IMR-90 (cell line): ENCODE data around the gene LIPM. TPM values are rescaled to one million over a fixed set of nuclear protein-coding genes. Genes with fewer than 3 reads are reported as not detected.
A peak's percentile ranks its signal among the peaks of the same experiment; 100 is the strongest.

Experiments used
- ATAC-seq: fragments of 200-7000 bp; cut with Tn5 transposase; 2 replicates; pipeline ENCODE4 v1.9.1; 2020; ENCODE audit warnings: low read depth, mild to moderate bottlenecking, moderate library complexity
- BruUV-seq: library from RNA; stranded (reverse); fragments of 400-500 nt; replicated peaks from 2 replicates; lab custom pipeline; 2021; lab: Mats Ljungman, UMichigan
- CTCF ChIA-PET: fragments of 300-600 bp; formaldehyde crosslinking; extraction: SDS; loops from one replicate; lab custom pipeline; 2021; ENCODE audit warnings: antibody characterized with exemption; lab: Yijun Ruan, JAX
- POLR2A ChIA-PET: fragments of 300-600 bp; sonication (Branson Sonifier 250); formaldehyde crosslinking; loops from one replicate; lab custom pipeline; 2022; ENCODE audit warnings: antibody characterized with exemption; ENCODE audit not compliant: unreplicated experiment; lab: Charles Lee
- DNase-seq: peaks from one replicate; pipeline ENCODE4 v3.0.0; 2013
- H2AFZ ChIP-seq: replicated peaks from 2 replicates; pipeline ENCODE3; 2013; ENCODE audit warnings: low read length, mild to moderate bottlenecking; ENCODE audit not compliant: poor library complexity
- H2AK5ac ChIP-seq: 2 replicates; pipeline ENCODE4 v1.6.1; 2013; ENCODE audit warnings: low read depth, low read length, inconsistent platforms
- H2AK9ac ChIP-seq: replicated peaks from 2 replicates; pipeline ENCODE3; 2013; ENCODE audit warnings: mild to moderate bottlenecking, low read depth, low read length, moderate library complexity; ENCODE audit not compliant: poor library complexity
- H2BK120ac ChIP-seq: 2 replicates; pipeline ENCODE4 v1.6.1; 2013; ENCODE audit warnings: low read depth, low read length, inconsistent platforms
- H2BK15ac ChIP-seq: 3 replicates; pipeline ENCODE4 v1.6.1; 2013; ENCODE audit warnings: low read depth, low read length, inconsistent platforms
- H2BK20ac ChIP-seq: 2 replicates; pipeline ENCODE4 v1.6.1; 2013; ENCODE audit warnings: low read depth, mild to moderate bottlenecking, inconsistent platforms, low read length, moderate library complexity
- H2BK5ac ChIP-seq: 2 replicates; pipeline ENCODE4 v1.6.1; 2013; ENCODE audit warnings: mild to moderate bottlenecking, low read depth, low read length, inconsistent platforms; ENCODE audit not compliant: poor library complexity, severe bottlenecking
- H3K14ac ChIP-seq: replicated peaks from 2 replicates; pipeline ENCODE4 v1.6.1; 2013; ENCODE audit warnings: low read depth, low read length, inconsistent platforms
- H3K18ac ChIP-seq: 2 replicates; pipeline ENCODE4 v1.6.1; 2013; ENCODE audit warnings: low read depth, low read length, control low read depth
- H3K23ac ChIP-seq: 2 replicates; pipeline ENCODE4 v1.6.1; 2013; ENCODE audit warnings: low read depth, low read length, inconsistent platforms
- H3K27ac ChIP-seq: 2 replicates; pipeline ENCODE4 v1.5.1; 2013; ENCODE audit warnings: mild to moderate bottlenecking, control low read depth, low read length; ENCODE audit not compliant: insufficient read depth
- H3K27me3 ChIP-seq: 2 replicates; pipeline ENCODE4 v1.6.1; 2013; ENCODE audit warnings: low read length; ENCODE audit not compliant: control insufficient read depth, insufficient read depth
- H3K36me3 ChIP-seq: 2 replicates; pipeline ENCODE4 v1.6.1; 2013; ENCODE audit warnings: low read length, mixed read lengths; ENCODE audit not compliant: control insufficient read depth, insufficient read depth
- H3K4ac ChIP-seq: 2 replicates; pipeline ENCODE4 v1.6.1; 2013; ENCODE audit warnings: low read depth, low read length, inconsistent platforms
- H3K4me1 ChIP-seq: 2 replicates; pipeline ENCODE4 v1.6.1; 2013; ENCODE audit warnings: low read length, mixed read lengths; ENCODE audit not compliant: control insufficient read depth, insufficient read depth
- H3K4me2 ChIP-seq: 2 replicates; pipeline ENCODE4 v1.6.1; 2013; ENCODE audit warnings: low read depth, mild to moderate bottlenecking, control low read depth, low read length, moderate library complexity
- H3K4me3 ChIP-seq: 2 replicates; pipeline ENCODE4 v1.5.1; 2013; ENCODE audit warnings: low read depth, mild to moderate bottlenecking, control low read depth, low read length, moderate library complexity; ENCODE audit not compliant: insufficient read depth
- H3K56ac ChIP-seq: 2 replicates; pipeline ENCODE4 v1.6.1; 2013; ENCODE audit warnings: low read length, inconsistent platforms; ENCODE audit not compliant: insufficient read depth; ENCODE audit errors: extremely low read depth
- H3K79me1 ChIP-seq, 2 experiments: 2 replicates each; pipeline ENCODE4 v1.6.1; 2013; ENCODE audit warnings: low read length in 2 of 2, inconsistent platforms in 1 of 2, low read depth in 1 of 2
- H3K9ac ChIP-seq: 2 replicates; pipeline ENCODE4 v1.6.1; 2013; ENCODE audit warnings: low read depth, low read length, control low read depth
- H3K9me1 ChIP-seq: 2 replicates; pipeline ENCODE4 v1.6.1; 2013; ENCODE audit warnings: low read length, inconsistent platforms; ENCODE audit not compliant: insufficient read depth
- H3K9me3 ChIP-seq: 2 replicates; pipeline ENCODE4 v1.6.1; 2013; ENCODE audit warnings: low read length; ENCODE audit not compliant: control insufficient read depth, insufficient read depth
- H4K20me1 ChIP-seq: 2 replicates; pipeline ENCODE4 v1.6.1; 2013; ENCODE audit warnings: low read length, inconsistent platforms; ENCODE audit not compliant: insufficient read depth
- H4K5ac ChIP-seq: 2 replicates; pipeline ENCODE4 v1.6.1; 2013; ENCODE audit warnings: mild to moderate bottlenecking, low read depth, low read length, control low read depth
- H4K8ac ChIP-seq, 2 experiments: 2 replicates each; pipeline ENCODE4 v1.6.1; 2013; ENCODE audit warnings: low read depth in 2 of 2, low read length in 2 of 2, control low read depth in 1 of 2, inconsistent platforms in 1 of 2
- H4K91ac ChIP-seq: 2 replicates; pipeline ENCODE4 v1.6.1; 2013; ENCODE audit warnings: low read depth, low read length, inconsistent platforms; ENCODE audit not compliant: insufficient read depth
- MAFK ChIP-seq: IDR thresholded peaks from 2 replicates; pipeline ENCODE4 v1.6.1; 2012; ENCODE audit warnings: low read depth, low read length, improper control_type of control experiment
- RAD21 ChIP-seq: IDR thresholded peaks from 2 replicates; pipeline ENCODE4 v1.6.1; 2012; ENCODE audit warnings: low read length, improper control_type of control experiment
- WGBS, 2 experiments: methylation state at CpG; one replicate each; pipeline versions ENCODE4 v1.1.5 to v1.1.7; 2013; ENCODE audit warnings: missing lambda C conversion rate in 2 of 2; ENCODE audit not compliant: insufficient read length in 1 of 2; ENCODE audit errors: extremely low coverage in 2 of 2; 5-methylcytosine and 5-hydroxymethylcytosine counted together
- dilution Hi-C: fragments of 300-500 bp; cut with HindIII; formaldehyde crosslinking; loops from one replicate; pipeline ENCODE4 v1.14.3; 2018; ENCODE audit warnings: low sequenced_read_pairs; ENCODE audit not compliant: unreplicated experiment
- in situ Hi-C: fragments of 300-500 bp; cut with MboI; formaldehyde crosslinking; loops from 3 replicates; pipeline ENCODE4 v1.14.3; 2019; ENCODE audit warnings: low sequenced_read_pairs, inconsistent platforms, mixed read lengths
- intact Hi-C: fragments of 100-400 bp; cut with micrococcal nuclease; formaldehyde crosslinking; loops from 2 replicates; pipeline ENCODE4 v1.10.0; 2022
- polyA plus RNA-seq, 3 experiments: library from polyadenylated mRNA; depleted of rRNA; stranded (reverse); fragments of >200 nt; gene quantifications; 2 replicates each; pipeline ENCODE4 v1.2.3, GENCODE V29; 2012; ENCODE audit warnings: low replicate concordance in 1 of 3
- total RNA-seq: library from RNA; depleted of rRNA; stranded (reverse); fragments of >200 nt; gene quantifications from 2 replicates; pipeline ENCODE4 v1.2.3, GENCODE V29; 2012

Gene LIPM
- total and polyA plus RNA-seq, 2 of the 4 experiments (the other 2 are of a cell fraction): not detected

DNA sequence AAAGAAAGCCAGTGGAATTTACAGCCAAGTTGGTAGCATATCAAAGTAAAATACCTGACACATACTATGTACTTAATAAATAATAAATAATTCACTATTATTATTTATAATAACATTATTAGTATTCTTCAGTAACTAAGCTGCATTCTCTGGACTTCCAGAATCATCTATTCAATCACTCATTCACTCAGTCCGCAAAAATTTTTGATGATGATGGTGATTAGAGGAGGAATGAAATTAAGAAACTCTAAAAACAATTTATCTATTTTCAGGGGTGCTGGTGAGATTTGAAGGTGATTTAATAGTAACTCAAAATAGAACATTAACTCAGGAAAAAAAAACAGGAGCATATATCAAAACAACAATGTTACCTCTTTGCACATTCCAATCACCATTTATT, 45.9 kb upstream of the LIPM start:
- Histone ChIP-seq H2BK5ac (no peak overlapping the region), H3K9me1 (no peaks in the 10 kb centered on the region; the same call in 1 of the 2 replicates), H3K27me3 (peaks cover 7% of the 10 kb centered on the region), H4K5ac (no peak overlapping the region), H3K18ac (no peak overlapping the region), H2BK120ac (no peak overlapping the region), H3K4me1 (no peaks in the 10 kb centered on the region), H2AK5ac (no peak overlapping the region), H3K56ac (no peak overlapping the region), H2BK20ac (no peak overlapping the region), H4K91ac (no peak overlapping the region), H3K4ac (no peak overlapping the region), H3K79me1 (no peaks in the 10 kb centered on the region), H3K9ac (no peak overlapping the region), H3K23ac (no peak overlapping the region), H3K9me3 (no peaks in the 10 kb centered on the region), H3K36me3 (no peaks in the 10 kb centered on the region), H3K27ac (no peak overlapping the region), H4K20me1 (no peaks in the 10 kb centered on the region), H3K4me3 (no peak overlapping the region), H4K8ac (no peak overlapping the region), H2AFZ (no peak overlapping the region), H3K4me2 (no peak overlapping the region), H3K14ac (no peak overlapping the region), H2BK15ac (no peak overlapping the region), H2AK9ac (no peak overlapping the region)
- DNase-seq: no peak
- dilution Hi-C loops: no loop called here
- ATAC-seq: no peak
- WGBS, 2 experiments: no CpG with 5 or more reads among the region's 1 CpG
- BruUV-seq: no TSS peak
- in situ Hi-C loops: no loop called here
- TF ChIP-seq MAFK (peak; percentile 50), RAD21 (no peak)
- POLR2A ChIA-PET: no interaction called here
- intact Hi-C loops: loop anchor here (5.0 kb wide), 1 partner anchor 39 kb away; no protein-coding TSS in a partner anchor
- CTCF ChIA-PET: interaction anchor here (0.6 kb wide), 2 partner anchors 8 to 54 kb away, joined by 3 to 4 read pairs; no protein-coding TSS in a partner anchor
